HCEC 1CT (cell line): ENCODE data around the gene SLC17A2.

ENCODE experiments used
- DNase-seq: peaks from one replicate; pipeline ENCODE4 v3.0.0-alpha.2; 2017

The SLC17A2 gene

DNA sequence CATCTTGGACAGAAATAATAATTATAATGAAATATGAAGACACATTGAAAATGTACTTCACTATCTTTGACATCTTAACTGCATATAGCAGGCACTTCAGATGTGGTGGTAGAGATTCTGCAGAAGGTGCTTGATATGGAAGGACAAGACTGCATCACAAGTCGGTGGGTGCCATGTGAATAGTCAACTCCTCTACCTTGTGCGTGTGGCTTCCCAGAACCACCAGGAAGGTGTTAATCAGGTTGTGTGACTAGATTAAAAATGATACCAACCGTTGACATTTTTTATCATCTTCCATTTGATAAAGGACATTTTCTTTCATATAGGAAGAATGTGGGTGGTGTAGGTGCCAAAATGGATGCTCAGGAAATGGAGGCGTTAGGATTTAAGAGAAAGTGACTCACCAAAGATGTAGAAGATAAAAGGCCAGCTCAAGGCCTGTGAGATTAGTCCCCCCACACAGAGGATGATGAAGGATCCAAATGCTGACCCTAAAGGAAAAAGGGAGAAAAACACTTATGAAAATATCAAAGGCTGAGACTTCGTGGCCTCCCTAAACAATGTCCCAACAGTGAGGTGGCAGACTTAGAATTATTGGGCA lies 12.3 kb downstream of the SLC17A2 start:
- no peak for DNase-seq

DNA sequence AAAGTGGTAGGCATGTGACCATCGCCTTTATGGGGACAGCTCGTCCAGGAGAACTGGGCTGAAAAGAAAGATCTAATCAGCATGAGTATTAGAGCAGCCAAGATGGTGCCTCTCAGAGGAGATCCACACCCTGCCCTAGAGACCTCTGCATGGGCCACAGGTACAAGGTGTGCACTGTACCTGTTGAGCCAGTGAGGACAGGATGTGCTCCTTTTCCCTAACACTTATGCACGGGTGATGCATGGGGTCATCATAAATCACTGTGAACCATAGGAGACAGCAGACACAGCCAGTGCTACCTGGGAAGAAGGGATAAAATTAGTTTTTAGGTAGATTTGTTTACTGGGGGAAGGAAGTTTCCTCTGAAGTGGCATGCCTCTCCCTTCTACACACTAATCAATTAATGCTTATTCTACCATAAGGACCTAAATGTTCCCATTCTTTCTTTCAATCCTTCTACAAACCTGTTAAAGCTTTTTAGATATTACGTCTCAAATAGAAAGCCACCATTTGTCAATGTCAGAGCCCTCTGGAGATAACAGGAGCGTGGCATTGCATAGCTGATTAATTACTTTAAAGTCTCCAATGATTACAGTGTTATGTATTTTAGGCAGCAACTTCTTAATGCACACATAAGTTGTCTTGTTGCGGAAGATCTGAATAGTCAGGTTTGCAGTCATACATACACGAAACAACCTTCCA lies 13.6 kb downstream of the SLC17A2 start:
- DNase-seq, result no peak

DNA sequence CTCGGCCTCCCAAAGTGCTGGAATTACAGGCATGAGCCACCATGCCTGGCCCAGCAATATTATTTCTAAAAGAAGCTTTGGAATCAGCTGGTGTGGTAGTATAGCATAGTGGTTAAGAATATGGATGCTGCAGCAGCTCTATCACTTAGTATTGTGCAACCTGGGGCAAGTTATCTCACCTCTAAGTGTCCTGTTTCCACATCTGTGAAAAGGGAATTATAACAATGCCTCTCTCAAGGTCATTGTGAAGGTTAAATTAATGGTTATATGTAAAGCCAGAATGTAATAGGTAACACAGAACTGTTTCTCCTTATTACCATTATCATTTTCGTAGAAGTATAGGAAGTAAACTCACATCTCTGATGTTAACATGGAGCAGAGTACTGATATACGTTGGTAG lies 14.2 kb downstream of the SLC17A2 start:
- DNase-seq, result no peak

DNA sequence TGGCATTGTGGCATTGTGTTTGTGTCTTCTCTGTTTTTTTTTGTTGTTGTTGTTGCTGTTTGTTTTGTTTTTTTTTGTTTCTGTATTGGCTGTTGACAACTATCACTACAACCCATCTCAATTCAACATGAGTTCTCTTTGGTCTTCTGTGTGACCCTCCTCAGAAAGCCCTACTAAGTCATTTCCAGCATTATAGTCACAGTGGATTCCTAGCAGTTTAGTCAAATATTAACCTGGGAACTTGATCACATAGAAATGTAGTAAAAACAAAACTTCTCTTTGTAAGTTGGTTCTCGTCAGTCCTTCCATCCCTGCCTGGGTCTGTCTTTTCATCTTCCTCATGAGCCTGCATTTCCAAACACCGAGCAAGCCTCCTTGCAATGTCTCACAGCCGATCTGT lies 16.8 kb downstream of the SLC17A2 start:
- DNase-seq, result no peak

DNA sequence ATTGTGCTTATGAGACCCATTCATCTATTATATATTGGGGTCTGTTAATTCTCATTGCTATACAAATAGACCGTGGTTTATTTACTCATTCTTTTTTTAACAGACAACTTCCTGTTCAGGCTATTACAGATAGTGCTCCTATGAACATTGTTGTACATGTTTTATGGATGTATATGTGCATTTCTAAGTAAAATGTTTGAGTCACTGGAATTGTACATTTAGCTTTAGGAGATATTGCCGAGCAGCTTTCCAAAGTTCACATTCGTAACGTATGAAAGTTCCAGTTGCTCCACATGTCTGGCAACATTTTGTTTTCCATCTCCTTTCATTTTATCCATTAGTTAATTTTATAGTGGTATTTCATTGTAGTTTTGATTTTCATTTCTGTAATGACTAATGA lies 19.1 kb downstream of the SLC17A2 start:
- DNase-seq, result no peak

DNA sequence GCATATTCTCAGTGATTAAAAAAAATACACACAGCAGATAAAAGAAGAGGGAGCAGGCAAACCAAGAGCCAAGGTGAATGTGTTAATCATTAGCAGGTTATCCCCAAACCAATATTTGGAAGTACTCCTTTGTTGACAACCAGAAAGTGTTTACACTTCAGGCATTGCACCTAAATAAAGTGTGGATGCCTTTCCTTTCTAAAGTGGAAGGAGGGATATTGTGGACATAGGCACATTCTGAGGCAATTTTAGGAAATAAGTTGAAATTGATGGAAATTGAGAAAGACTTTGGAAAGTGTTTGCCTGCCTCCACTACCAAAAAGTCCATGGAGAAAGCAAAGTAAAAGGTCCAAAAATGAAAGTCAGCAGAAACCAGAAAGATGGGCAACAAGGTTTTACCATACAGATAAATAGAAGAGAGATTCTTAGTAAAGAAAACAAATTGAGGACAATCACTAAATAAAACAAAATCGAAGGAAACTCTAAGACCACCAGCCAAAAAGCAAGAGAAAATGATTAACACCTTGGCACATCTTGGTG lies 22.9 kb downstream of the SLC17A2 start:
- no peak for DNase-seq

DNA sequence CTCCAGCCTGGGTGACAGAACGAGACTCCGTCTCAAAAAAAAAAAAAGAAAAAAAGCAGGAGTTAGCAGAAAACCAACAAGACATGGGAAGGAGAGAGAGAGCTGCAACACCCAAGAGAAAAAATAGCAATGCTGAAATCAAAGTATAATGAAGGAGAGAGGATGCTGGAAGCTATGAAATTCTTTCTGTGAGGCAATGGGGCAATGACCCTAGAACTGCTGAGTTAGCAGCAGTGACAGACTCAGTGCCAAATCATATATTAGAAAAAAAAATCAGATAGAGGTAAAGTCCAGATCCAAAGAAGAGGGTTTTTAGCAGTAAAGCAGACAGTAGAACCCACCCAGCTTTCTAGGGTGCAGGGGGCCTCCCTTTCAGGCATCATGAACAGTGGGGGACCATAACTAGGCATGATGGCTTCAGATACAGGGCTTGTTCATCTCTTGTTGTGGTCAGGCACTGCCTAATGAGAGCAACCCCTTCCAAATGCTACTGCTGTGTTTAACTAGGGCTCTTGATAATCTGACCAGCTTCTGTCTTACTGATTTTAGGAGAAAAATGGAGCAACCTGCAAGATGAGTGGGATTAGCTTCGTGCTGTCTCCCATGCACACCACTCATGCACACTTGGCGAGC lies 26.9 kb downstream of the SLC17A2 start:
- DNase-seq, result no peak

DNA sequence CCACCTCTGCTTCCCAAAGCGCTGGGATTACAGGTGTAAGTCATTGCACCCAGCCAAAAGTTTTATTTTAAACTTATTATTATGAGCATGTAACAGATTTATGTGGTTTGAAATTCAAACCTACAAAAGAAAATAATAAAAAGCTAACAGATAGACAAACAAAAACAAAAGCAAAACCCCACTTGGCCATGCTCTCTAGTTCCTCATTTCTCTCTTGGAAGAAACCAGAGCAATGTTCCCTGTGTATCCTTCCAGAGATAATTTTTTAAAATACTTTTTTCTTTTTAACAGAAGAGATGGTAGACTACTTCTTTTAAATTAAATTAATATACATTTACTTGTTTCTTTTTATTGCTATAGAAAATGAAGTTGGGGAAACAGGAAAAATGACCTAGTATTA lies 28.4 kb downstream of the SLC17A2 start:
- no peak for DNase-seq

DNA sequence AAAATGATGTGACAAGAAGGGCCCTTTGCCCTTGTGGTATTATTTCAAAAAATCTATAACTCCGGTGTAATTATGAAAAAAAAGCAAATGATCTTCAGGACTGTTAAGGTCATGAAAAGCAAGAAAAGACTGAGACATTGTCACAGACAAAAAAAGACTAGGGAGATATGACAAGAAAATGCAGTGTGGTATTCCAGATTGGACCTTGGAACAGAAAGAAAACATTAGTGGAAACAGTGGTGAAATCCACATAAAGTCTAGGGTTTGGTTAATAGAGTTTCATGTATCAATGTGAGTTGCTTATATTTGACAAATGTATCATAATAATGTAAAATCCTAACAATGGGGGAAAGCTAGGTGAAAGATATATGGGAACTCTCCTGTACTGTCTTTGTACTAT lies 29.6 kb downstream of the SLC17A2 start:
- DNase-seq, result no peak

DNA sequence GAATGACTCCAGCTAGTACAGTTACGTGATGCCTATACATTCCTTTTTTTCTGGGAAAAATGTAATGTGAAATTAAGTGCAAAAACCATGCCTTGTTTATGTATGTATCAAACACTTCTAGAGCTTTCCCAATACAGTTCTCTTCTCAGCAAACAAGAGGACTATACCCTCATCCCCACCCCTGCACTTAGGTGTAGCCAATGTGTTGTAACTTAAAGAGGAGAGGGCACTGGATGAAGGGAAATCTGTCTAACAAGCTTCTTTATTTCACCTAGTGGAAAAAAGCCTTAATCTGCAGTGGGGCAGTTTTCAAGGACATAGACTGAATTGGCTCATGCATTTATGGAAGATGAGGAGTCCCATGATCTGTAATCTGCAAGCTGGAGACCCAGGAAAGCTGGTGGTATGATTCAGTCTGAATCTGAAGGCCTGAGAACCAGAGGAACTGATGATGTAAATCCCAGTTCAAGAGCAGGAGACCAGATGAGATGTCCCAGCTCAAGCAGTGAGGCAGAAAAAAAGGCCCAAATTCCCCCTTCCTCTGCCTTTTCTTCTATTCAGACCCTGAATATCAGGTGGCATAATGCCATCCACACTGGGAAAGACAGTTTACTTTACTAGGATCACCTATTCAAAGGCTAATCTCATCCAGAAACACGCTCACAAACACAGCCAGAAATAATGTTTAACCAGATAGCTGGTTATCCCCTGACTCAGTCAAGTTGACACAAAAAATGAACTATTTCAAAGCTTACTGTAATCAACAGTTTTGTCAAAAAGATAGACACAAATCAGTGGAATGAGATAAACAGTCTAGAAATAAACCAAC lies 30.7 kb downstream of the SLC17A2 start:
- peak; percentile 26 for DNase-seq

DNA sequence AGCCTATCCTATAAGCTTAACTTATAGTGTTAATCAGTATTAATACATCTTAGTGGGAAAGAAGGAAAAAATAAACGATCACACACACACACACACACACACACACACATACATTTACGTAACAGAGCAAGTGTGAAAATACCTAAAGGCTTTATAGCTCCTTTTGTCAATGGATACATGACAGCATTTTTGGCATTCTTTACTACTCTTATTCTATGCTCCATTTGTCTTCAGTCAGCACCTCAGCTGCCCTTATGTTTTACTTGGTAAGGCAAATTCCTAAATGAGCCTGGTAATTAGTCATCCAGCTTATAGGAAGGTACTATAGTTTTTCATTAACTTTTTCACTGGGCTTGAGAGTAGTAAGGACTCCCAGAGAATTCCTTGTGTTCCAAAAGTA lies 31.4 kb downstream of the SLC17A2 start:
- no peak for DNase-seq

DNA sequence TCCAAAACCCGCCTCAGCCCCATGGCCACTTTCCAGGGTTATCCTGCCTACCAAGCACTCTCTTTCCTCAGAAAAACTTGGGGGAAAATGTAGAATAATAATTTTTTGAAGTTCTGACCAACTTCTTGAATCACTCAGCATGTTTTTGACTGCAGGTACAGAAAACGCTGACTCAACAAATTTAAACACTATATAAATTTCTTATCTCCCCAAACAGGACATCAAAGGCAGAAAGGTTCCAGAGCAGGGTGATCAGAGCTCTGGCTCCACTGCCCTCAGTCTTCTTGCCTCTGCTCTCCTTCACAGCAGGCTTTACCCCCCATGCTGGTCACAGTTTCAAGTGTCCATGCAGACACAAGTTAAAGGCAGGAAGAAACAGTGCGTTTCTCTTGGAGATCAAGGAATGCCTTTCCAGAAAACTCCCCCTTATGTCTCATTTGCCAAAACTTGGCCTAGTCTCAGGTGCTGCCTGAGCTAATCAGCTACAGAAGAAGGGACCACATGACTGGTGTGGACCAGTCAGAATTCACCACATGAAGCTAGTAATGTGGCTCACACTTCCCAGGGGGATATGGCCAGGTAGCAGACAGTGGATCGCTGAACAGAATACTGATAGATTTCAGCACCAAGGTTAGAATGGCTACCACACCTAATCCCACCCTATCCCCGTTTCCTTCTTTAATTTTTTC lies 32.1 kb downstream of the SLC17A2 start:
- DNase-seq, result no peak

DNA sequence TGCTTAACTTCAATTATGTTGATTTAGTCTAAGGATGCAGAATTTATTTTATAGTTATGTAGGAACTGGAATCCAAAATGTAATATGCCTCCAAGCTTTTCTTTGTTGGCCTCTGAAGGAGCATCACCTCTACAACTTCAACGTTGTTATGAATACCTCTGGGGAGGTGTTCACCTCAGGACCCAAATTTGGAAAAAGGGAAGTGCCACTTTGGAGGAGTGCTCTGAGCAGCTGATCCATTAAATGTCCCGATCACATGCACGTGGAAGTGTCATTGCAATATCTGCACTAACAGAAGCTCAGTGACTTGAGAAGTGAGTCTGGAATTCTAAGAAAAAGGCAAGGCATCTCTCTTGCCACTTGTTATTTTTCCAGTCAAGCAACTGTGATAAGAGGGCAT lies 34.2 kb downstream of the SLC17A2 start:
- no peak for DNase-seq

DNA sequence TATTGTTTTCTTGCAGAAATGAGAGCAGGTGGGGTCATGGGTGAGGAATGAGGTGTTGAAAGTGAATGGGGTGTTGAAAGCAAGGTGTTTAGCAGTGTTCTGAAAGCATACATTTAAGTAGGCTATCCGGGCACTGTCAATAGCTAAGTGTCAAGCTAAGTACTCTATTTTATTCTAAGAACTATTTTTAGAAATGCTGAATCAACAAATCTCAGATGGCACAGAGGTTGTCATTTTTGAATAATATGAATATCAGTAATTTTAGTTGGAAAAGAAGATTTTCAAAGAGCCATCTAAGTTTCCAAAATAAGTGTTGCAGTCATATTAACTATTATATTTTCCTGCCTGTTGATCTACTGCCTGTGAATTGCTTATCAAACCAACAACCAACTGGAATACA lies 34.7 kb downstream of the SLC17A2 start:
- no peak for DNase-seq

DNA sequence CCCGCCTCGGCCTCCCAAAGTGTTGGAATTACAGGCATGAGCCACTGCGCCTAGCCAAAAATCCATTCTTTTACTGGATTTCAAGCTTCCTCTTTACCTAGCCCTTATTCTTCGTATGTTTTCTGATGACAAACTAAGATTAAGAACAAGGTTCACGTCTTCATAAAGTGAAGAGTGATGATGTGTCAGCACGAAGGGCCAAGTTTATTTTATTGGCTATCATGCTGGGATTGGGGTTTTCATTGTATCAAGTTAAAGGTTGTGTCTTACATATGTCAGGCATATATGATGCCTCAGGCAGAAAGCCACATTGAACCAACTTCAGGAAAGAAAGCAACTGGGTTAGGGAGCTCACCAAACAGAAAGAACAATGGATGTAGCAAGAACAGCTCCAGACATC lies 36.7 kb downstream of the SLC17A2 start:
- DNase-seq, result no peak

DNA sequence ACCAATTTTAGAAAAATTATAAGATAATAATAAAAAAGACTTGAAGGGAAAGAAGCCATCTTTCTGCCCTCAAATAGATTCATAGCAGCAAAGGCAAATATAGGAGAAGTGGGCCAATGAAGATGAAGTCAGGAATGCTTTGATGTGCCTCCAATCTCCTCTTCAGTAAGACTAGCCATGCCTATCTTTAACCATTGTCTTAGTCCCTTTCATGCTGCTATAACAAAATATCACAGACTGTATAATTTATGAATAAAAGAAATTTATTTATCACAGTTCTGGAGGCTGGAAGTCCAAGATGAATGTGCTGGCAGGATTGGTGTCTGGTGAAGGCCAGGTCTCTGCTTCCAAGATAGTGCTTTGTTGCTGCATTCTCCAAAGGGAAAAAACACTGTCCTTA lies 37.6 kb downstream of the SLC17A2 start:
- no peak for DNase-seq

DNA sequence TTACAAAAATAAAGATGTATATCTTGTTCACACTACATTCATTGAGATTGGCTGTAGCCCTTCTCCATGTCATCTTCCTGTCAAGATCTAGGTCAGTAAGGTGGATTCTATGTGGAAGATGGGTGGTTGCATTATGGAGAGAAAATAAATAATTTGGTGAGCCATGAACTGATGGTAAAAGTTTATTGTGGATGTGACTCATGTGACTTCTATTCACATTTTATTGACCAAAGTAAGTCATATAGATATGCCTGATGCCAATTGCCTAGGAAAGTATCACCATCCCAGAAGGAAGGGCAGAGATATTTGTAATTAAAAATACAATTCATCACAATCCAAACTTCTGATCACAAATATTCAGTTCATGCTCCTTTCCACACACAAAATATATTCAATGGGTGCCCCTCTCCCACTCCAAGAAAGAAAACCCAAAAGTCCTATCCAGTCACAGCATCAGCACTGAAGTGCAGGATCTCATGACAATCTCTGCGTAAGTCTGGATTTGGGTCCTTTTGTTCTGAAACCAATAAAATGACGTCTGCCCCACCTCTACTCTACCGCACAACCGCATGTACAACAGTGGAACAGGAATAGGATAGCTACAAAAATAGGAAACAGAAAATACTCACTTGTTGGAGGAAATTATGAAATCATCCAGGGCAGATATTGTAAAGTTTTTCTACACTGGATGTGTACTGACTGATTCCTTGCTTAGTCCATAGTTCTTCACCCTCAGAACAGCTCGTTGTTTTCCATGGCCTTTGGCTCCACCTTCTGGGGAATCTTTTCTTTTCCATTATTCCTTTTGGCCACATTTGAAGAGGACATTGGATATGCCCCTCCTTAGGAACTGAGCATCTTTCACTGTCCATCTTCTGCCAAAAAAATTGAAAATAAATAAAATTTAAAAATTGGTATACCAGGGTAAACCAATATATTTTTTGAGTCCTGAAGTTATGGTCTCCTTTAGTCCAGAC lies 40.3 kb downstream of the SLC17A2 start:
- DNase-seq, result peak; percentile 56

DNA sequence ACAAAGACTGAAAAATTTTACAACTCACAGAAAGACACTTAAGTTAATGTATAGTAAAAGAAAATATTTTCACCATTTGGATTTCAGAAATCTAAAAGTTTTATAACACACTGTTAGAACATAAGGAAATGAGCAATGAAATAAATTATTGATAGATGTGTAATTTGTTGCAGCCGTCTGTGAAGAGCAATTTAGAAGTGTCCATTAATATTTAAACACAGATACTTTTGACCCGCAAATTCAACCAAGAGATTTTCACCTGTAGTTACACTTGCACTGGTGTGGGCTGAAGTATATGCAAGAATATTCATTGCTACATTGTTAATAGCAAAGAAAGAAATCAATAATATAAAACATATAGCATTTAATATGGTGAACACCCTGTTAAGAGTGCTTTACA lies 41.9 kb downstream of the SLC17A2 start:
- no peak for DNase-seq

DNA sequence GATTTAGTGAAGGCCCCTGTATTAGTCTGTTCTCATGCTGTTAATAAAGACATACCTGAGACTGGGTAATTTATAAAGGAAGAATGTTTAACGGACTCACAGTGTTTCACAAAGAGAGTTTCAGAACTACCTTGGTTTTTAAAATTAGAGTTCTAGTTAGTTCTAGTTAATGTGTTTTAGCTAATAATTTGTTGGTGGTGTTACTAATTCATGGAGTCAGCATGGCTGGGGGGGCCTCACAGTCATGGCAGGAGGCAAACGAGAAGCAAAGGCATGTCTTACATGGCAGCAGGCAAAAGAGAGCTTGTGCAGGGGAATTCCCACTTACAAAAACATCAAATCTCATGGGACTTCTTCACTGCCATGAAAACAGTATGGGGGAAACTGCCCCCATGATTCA lies 44.4 kb downstream of the SLC17A2 start:
- no peak for DNase-seq

DNA sequence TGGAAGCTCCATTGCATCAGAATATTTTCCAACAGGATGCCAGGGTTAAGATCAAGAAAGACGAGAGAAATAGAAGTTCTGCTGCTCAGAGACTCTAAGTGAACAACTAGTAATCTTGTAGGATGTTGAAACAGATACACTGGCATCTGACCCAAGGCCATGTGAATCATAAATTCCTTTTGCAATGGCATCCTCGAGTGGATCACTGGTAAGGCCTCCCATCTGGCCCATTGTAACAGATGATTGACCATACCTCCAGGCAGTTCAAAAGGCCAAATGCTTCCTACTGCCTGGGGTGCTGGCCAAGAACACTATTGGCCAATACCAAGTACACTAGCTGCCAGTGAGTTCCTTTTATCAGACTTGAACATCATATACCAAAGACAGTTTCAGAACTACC lies 46.5 kb downstream of the SLC17A2 start:
- DNase-seq, result peak; percentile 92

DNA sequence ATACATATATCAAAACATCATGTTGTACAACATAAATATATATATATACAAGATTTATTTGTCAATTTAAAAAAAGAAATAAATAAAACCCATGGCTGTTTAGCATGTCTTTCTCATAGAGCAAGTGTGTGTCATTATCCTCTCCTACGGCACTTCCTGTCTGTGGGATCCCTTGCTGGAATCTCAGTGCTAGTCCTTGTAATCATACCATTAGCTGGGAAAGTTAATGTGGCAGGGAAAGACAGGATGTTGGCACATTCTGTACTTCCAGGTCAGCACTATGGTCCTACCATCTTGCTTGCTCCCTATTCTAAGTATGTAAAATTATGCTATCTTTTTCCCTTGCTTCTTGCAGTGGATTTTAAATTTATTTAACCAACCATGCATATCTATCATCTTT lies 47.0 kb downstream of the SLC17A2 start:
- DNase-seq, result peak; percentile 56
